ENCODE results near the gene MED23. TPM values are rescaled to one million over a fixed set of nuclear protein-coding genes. Genes with fewer than 3 reads are reported as not detected.

MED23 gene
- total RNA-seq, 2 experiments from 2014 or later = 56.7 to 59.5 TPM

- peak overlapping the region; percentile 11 for H3K4me3 Mint-ChIP-seq
- Histone ChIP-seq H3K27me3 (ENCODE audit: control insufficient read depth in 1 of 2, insufficient read depth in 2 of 2, low read length in 2 of 2) (no peaks in the 10 kb centered on the region), H3K4me3 (ENCODE audit: low read length) (no peak overlapping the region), H3K9me3 (ENCODE audit: control insufficient read depth in 1 of 2, insufficient read depth in 1 of 2, low read length in 2 of 2) (no peaks in the 10 kb centered on the region), H3K27ac (ENCODE audit: low read depth in 1 of 2, low read length in 2 of 2) (no peak overlapping the region), H3K36me3 (ENCODE audit: insufficient read depth, low read length) (no peaks in the 10 kb centered on the region), H3K4me1 (ENCODE audit: insufficient read depth, low read length) (peaks cover 8% of the 10 kb centered on the region)
- CTCF ChIA-PET = no interaction called here
- H3K4me1 Mint-ChIP-seq (ENCODE audit: low read depth) = peaks cover 29% of the 10 kb centered on the region
- H3K27me3 Mint-ChIP-seq = no peaks in the 10 kb centered on the region
- H3K36me3 Mint-ChIP-seq (ENCODE audit: low read depth) = peaks cover 16% of the 10 kb centered on the region
- POLR2A ChIA-PET = no interaction called here
- ATAC-seq (ENCODE audit: poor library complexity) (no peak), DNase-seq (no peak)
- intact Hi-C loops (cut with DNase I, micrococcal nuclease) = loop anchor here in 1 of 2 experiments (10.0 kb wide), 1 partner anchor 873 kb away; no protein-coding TSS in a partner anchor
- no peak overlapping the region for H3K27ac Mint-ChIP-seq
- TF ChIP-seq, protein P1, sequence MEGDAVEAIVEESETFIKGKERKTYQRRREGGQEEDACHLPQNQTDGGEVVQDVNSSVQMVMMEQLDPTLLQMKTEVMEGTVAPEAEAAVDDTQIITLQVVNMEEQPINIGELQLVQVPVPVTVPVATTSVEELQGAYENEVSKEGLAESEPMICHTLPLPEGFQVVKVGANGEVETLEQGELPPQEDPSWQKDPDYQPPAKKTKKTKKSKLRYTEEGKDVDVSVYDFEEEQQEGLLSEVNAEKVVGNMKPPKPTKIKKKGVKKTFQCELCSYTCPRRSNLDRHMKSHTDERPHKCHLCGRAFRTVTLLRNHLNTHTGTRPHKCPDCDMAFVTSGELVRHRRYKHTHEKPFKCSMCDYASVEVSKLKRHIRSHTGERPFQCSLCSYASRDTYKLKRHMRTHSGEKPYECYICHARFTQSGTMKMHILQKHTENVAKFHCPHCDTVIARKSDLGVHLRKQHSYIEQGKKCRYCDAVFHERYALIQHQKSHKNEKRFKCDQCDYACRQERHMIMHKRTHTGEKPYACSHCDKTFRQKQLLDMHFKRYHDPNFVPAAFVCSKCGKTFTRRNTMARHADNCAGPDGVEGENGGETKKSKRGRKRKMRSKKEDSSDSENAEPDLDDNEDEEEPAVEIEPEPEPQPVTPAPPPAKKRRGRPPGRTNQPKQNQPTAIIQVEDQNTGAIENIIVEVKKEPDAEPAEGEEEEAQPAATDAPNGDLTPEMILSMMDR (IDR thresholded peaks at IDR 0.05) = no peak
- H3K9me3 Mint-ChIP-seq = no peaks in the 10 kb centered on the region
These were observed 3.7 kb upstream of the MED23 start for GRCh38 chr6:131631625-131632289.

GRCh38 chr6:131629651-131630050 is 1.6 kb upstream of the MED23 start:
- TF ChIP-seq, protein P1 (IDR thresholded peaks at IDR 0.05) = no peak
- no peaks in the 10 kb centered on the region for H3K9me3 ChIP-seq (ENCODE audit: control insufficient read depth in 1 of 2, insufficient read depth in 1 of 2, low read length in 2 of 2)
- DNase-seq (no peak), ATAC-seq (ENCODE audit: poor library complexity) (no peak)
- Mint-ChIP-seq H3K9me3 (no peaks in the 10 kb centered on the region), H3K27me3 (no peaks in the 10 kb centered on the region), H3K27ac (peak overlapping the region; percentile 86), H3K36me3 (ENCODE audit: low read depth) (peaks cover 33% of the 10 kb centered on the region), H3K4me1 (ENCODE audit: low read depth) (peaks cover 43% of the 10 kb centered on the region), H3K4me3 (peak overlapping the region; percentile 98)
- H3K36me3 ChIP-seq (ENCODE audit: insufficient read depth, low read length) = peaks cover 7% of the 10 kb centered on the region
- H3K27me3 ChIP-seq (ENCODE audit: control insufficient read depth in 1 of 2, insufficient read depth in 2 of 2, low read length in 2 of 2) = no peaks in the 10 kb centered on the region
- POLR2A ChIA-PET = interaction anchor here (0.7 kb wide), 1 partner anchor 13 kb away, joined by 3 read pairs; no protein-coding TSS in a partner anchor
- H3K4me1 ChIP-seq (ENCODE audit: insufficient read depth, low read length) = peaks cover 8% of the 10 kb centered on the region
- intact Hi-C loops (cut with DNase I, micrococcal nuclease) = loop anchor here in 1 of 2 experiments (2.0 to 10.0 kb wide), 4 partner anchors 447 to 875 kb away; partner anchors contain the start of gene EPB41L2
- no peak overlapping the region for H3K27ac ChIP-seq (ENCODE audit: low read depth in 1 of 2, low read length in 2 of 2)
- CTCF ChIA-PET = no interaction called here
- H3K4me3 ChIP-seq (ENCODE audit: low read length) = no peak overlapping the region

DNA sequence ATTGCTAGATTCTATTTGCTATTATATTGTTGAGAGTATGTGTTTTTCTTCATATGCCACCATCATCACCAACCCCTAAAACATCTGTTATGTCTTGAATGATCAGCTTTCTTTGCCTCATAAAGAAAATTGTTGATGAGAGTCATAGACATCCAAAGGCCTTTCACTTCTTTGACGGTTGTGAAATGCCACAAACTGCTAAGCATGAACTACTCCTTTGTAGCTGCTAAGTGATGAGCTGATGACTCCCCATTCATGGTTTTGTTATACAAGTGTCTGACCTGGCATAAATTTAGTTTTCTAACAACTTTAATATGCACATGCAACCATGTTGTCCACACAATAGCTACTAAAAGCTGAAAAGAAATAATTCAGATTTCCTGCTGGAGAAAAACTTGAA is 684 bp upstream of the MED23 start:
- ChIA-PET POLR2A (interaction anchor here (0.7 to 2.0 kb wide), 11 partner anchors 9 to 743 kb away, joined by 3 to 10 read pairs (median 4); no protein-coding TSS in a partner anchor), CTCF (interaction anchor here (0.7 to 3.3 kb wide), 19 partner anchors 8 to 1598 kb away, joined by 3 to 14 read pairs (median 5); partner anchors contain the start of gene ENPP3)
- H3K9me3 ChIP-seq (ENCODE audit: control insufficient read depth in 1 of 2, insufficient read depth in 1 of 2, low read length in 2 of 2) = no peaks in the 10 kb centered on the region
- H3K36me3 Mint-ChIP-seq (ENCODE audit: low read depth) = peaks cover 43% of the 10 kb centered on the region
- H3K27me3 Mint-ChIP-seq = no peaks in the 10 kb centered on the region
- H3K4me3 Mint-ChIP-seq = peak overlapping the region; percentile 98
- peaks cover 16% of the 10 kb centered on the region for H3K36me3 ChIP-seq (ENCODE audit: insufficient read depth, low read length)
- peaks cover 8% of the 10 kb centered on the region for H3K4me1 ChIP-seq (ENCODE audit: insufficient read depth, low read length)
- H3K27me3 ChIP-seq (ENCODE audit: control insufficient read depth in 1 of 2, insufficient read depth in 2 of 2, low read length in 2 of 2) = no peaks in the 10 kb centered on the region
- no peak for ATAC-seq (ENCODE audit: poor library complexity)
- TF ChIP-seq, protein P1 (IDR thresholded peaks at IDR 0.05) = no peak
- no peaks in the 10 kb centered on the region for H3K9me3 Mint-ChIP-seq
- peak in 2 of 14 experiments; percentile 13 to 19 for DNase-seq
- peaks cover 43% of the 10 kb centered on the region for H3K4me1 Mint-ChIP-seq (ENCODE audit: low read depth)
- intact Hi-C loops (cut with DNase I, micrococcal nuclease) = loop anchor here (1.0 to 5.0 kb wide), 5 partner anchors 445 to 744 kb away; partner anchors contain the start of gene EPB41L2 (in 1 of the 2)
- no peak overlapping the region for H3K27ac ChIP-seq (ENCODE audit: low read depth in 1 of 2, low read length in 2 of 2)
- peak overlapping the region; percentile 86 for H3K4me3 ChIP-seq (ENCODE audit: low read length)
- H3K27ac Mint-ChIP-seq = peak overlapping the region; percentile 86
